ENCODE results near the gene RAB14.

RAB14 gene

GRCh38 chr9:121201738-121202533, at the start of gene RAB14:
Gene RAB14, minus strand, starts transcription at chr9:121201869. Its CDS starts 8,457 bp downstream, at chr9:121193412.
- DNase-seq: peak; percentile 95

GRCh38 chr9:121249563-121249962, 47.9 kb upstream of the RAB14 start:
- no peak for DNase-seq

GRCh38 chr9:121246821-121247561, 45.3 kb upstream of the RAB14 start:
- DNase-seq: no peak

- DNase-seq: no peak
Observed at GRCh38 chr9:121242959-121243346, 41.3 kb upstream of the RAB14 start.

- DNase-seq: no peak
Observed at GRCh38 chr9:121242219-121242958, 40.7 kb upstream of the RAB14 start.

GRCh38 chr9:121240472-121241135, 38.9 kb upstream of the RAB14 start:
- no peak for DNase-seq

GRCh38 chr9:121239851-121240250, 38.2 kb upstream of the RAB14 start:
- DNase-seq: no peak

- no peak for DNase-seq
Observed at GRCh38 chr9:121239071-121239470, 37.4 kb upstream of the RAB14 start.

- DNase-seq: no peak
Observed at GRCh38 chr9:121237916-121238315, 36.2 kb upstream of the RAB14 start.

GRCh38 chr9:121235512-121235911, 33.8 kb upstream of the RAB14 start:
- DNase-seq: no peak

- no peak for DNase-seq
Observed at GRCh38 chr9:121234832-121235161, 33.1 kb upstream of the RAB14 start.

- DNase-seq: no peak
Observed at GRCh38 chr9:121233906-121234831, 32.5 kb upstream of the RAB14 start.

- no peak for DNase-seq
Observed at GRCh38 chr9:121232251-121232650, 30.6 kb upstream of the RAB14 start.

- no peak for DNase-seq
Observed at GRCh38 chr9:121230256-121230655, 28.6 kb upstream of the RAB14 start.

GRCh38 chr9:121227862-121228261, 26.2 kb upstream of the RAB14 start:
- DNase-seq: no peak

- DNase-seq: no peak
Observed at GRCh38 chr9:121226175-121226574, 24.5 kb upstream of the RAB14 start.

- DNase-seq: no peak
Observed at GRCh38 chr9:121225240-121225639, 23.6 kb upstream of the RAB14 start.

GRCh38 chr9:121222524-121223171, 21.0 kb upstream of the RAB14 start:
- no peak for DNase-seq

GRCh38 chr9:121221664-121222055, 20.0 kb upstream of the RAB14 start:
- DNase-seq: no peak

GRCh38 chr9:121220996-121221663, 19.5 kb upstream of the RAB14 start:
- no peak for DNase-seq

- DNase-seq: no peak
Observed at GRCh38 chr9:121219530-121219929, 17.9 kb upstream of the RAB14 start.
